ENCODE measurements around the gene CD247. TPM values are rescaled to one million over a fixed set of nuclear protein-coding genes. Genes with fewer than 3 reads are reported as not detected.

The CD247 gene
- 0.72 and 1.4 TPM in 2 replicates for total RNA-seq (2014; rRNA removed; shearing (Covaris generic))

GRCh38 chr1:167518331-167518700 is at the start of gene CD247:
TSS of gene CD247 (minus strand) at chr1:167518529. CDS start at chr1:167518465, 64 bp downstream.

GRCh38 chr1:167553136-167554027 is 35.1 kb upstream of the CD247 start, which contains the start of gene CREG1:
TSS of gene CREG1 (minus strand) at chr1:167553762.

Other genes with a start within 250 kb of the CD247 start
- gene CREG1, start 35.2 kb upstream of the CD247 start, total RNA-seq (2014; rRNA removed; shearing (Covaris generic)), result 52.7 and 56.0 TPM in 2 replicates
- gene RCSD1, start 111.7 kb upstream of the CD247 start, total RNA-seq (2014; rRNA removed; shearing (Covaris generic)), result not detected in 2 replicates
- 21.4 and 36.8 TPM in 2 replicates for gene MPZL1, start 203.5 kb upstream of the CD247 start, total RNA-seq (2014; rRNA removed; shearing (Covaris generic))

Data from A375 (cell line).